ENCODE data around the gene PEX13. TPM values are rescaled to one million over a fixed set of nuclear protein-coding genes. Genes with fewer than 3 reads are reported as not detected.

The PEX13 gene
- total and polyA plus RNA-seq, 10 of the 15 experiments (the other 5 are each of a cell fraction or from before 2014, with no cell fraction given), result 2.6 to 27.6 (median 17.8) TPM

DNA sequence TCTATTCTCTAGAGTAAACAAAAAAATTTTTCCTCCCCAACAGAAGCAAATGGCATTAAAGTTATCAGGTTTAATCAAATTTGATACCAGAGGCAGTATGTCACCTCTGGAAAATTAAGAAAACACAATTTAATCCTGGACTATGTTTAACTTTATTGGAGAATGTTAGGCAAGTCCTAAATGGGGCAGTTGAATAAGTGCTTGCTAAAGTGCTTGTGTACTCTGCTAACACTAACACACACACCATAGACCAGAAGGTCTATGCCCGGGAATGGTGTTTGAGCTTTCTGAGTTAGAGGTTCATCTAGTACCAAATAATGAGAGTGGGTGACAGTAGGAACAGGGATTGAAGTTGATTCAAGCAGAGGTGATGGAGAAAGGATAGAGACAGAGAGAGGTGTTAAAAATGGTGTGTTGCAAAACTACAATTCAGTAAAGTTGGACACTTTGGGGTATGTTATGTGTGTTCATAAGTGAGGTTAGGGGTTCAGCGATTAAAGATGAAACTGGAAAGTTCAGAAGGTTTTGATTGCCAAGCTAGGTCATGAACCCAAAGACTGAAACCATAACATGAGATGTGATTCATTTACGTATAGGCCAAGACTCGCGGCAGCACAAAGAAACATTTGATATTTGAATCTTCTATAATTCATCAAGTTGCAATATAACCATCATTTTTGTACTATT lies 40.5 kb upstream of the PEX13 start (continued):
- TF ChIP-seq, protein P1, sequence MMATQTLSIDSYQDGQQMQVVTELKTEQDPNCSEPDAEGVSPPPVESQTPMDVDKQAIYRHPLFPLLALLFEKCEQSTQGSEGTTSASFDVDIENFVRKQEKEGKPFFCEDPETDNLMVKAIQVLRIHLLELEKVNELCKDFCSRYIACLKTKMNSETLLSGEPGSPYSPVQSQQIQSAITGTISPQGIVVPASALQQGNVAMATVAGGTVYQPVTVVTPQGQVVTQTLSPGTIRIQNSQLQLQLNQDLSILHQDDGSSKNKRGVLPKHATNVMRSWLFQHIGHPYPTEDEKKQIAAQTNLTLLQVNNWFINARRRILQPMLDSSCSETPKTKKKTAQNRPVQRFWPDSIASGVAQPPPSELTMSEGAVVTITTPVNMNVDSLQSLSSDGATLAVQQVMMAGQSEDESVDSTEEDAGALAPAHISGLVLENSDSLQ (IDR thresholded peaks at IDR 0.05), result peak; percentile 9; the same call in 1 of the 2 replicates
- TF ChIP-seq EP300 (IDR thresholded peaks at IDR 0.05; ENCODE audit: borderline replicate concordance in 1 of 2, control insufficient read depth in 1 of 2, low read depth in 2 of 2, low read length in 2 of 2) (0 out of 4 replicates have a peak, but pooled peaks of 1 of the 2 experiments have one; percentile 6), SP1 (IDR thresholded peaks at IDR 0.05; ENCODE audit: low read depth, low read length) (peak; percentile 25), IRF4 (IDR thresholded peaks at IDR 0.05; ENCODE audit: low read depth, low read length) (peak; percentile 70; the same call in 1 of the 2 replicates), EED (IDR thresholded peaks at IDR 0.05; ENCODE audit: low read depth) (no peak; the same call in 1 of the 2 replicates), FOXM1 (IDR thresholded peaks at IDR 0.05; ENCODE audit: low read depth, low read length) (peak; percentile 59; the same call in 1 of the 2 replicates), IKZF1 (conservative IDR thresholded peaks at IDR 0.05) (no peak), HDGF (IDR thresholded peaks at IDR 0.05) (peak; percentile 65; the same call in 1 of the 2 replicates), SREBF2 (IDR thresholded peaks at IDR 0.05; ENCODE audit: low read length) (no peak), SUPT20H (IDR thresholded peaks at IDR 0.05; ENCODE audit: borderline replicate concordance, control insufficient read depth, low read depth, low read length) (no peak), MTA3 (IDR thresholded peaks at IDR 0.05; ENCODE audit: borderline replicate concordance, low read length) (no peak; the same call in 1 of the 2 replicates), CREM (IDR thresholded peaks at IDR 0.05; ENCODE audit: low read depth) (peak; percentile 65; the same call in 1 of the 2 replicates), HDAC2 (IDR thresholded peaks at IDR 0.05) (no peak), MTA2 (IDR thresholded peaks at IDR 0.05; ENCODE audit: low read depth) (peak; percentile 53), ZNF274 (IDR thresholded peaks at IDR 0.05; ENCODE audit: insufficient read depth, insufficient read length) (no peak), HCFC1 (IDR thresholded peaks at IDR 0.05; ENCODE audit: low read length) (no peak), TCF3 (IDR thresholded peaks at IDR 0.05; ENCODE audit: borderline replicate concordance, insufficient read depth, low read depth, low read length) (no peak), JUND (IDR thresholded peaks at IDR 0.05; ENCODE audit: low read depth, low read length) (no peak), ZSCAN29 (IDR thresholded peaks at IDR 0.05) (no peak), ETV6 (conservative IDR thresholded peaks at IDR 0.05 in 1 of 2, IDR thresholded peaks at IDR 0.05 in 1 of 2; ENCODE audit: borderline replicate concordance in 1 of 2, low read depth in 1 of 2) (no peak), SMAD1 (IDR thresholded peaks at IDR 0.05; ENCODE audit: low read depth, partially characterized antibody) (no peak), ESRRA (IDR thresholded peaks at IDR 0.05; ENCODE audit: low read length) (no peak), RUNX3 (IDR thresholded peaks at IDR 0.05; ENCODE audit: low read length) (peak; percentile 81)
- TF ChIP-seq, protein P2, sequence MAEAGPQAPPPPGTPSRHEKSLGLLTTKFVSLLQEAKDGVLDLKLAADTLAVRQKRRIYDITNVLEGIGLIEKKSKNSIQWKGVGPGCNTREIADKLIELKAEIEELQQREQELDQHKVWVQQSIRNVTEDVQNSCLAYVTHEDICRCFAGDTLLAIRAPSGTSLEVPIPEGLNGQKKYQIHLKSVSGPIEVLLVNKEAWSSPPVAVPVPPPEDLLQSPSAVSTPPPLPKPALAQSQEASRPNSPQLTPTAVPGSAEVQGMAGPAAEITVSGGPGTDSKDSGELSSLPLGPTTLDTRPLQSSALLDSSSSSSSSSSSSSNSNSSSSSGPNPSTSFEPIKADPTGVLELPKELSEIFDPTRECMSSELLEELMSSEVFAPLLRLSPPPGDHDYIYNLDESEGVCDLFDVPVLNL (IDR thresholded peaks at IDR 0.05; ENCODE audit: low read depth, low read length), result no peak
- TF ChIP-seq, protein P3, sequence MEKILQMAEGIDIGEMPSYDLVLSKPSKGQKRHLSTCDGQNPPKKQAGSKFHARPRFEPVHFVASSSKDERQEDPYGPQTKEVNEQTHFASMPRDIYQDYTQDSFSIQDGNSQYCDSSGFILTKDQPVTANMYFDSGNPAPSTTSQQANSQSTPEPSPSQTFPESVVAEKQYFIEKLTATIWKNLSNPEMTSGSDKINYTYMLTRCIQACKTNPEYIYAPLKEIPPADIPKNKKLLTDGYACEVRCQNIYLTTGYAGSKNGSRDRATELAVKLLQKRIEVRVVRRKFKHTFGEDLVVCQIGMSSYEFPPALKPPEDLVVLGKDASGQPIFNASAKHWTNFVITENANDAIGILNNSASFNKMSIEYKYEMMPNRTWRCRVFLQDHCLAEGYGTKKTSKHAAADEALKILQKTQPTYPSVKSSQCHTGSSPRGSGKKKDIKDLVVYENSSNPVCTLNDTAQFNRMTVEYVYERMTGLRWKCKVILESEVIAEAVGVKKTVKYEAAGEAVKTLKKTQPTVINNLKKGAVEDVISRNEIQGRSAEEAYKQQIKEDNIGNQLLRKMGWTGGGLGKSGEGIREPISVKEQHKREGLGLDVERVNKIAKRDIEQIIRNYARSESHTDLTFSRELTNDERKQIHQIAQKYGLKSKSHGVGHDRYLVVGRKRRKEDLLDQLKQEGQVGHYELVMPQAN (conservative IDR thresholded peaks at IDR 0.05), result no peak
- TF ChIP-seq, protein P4, sequence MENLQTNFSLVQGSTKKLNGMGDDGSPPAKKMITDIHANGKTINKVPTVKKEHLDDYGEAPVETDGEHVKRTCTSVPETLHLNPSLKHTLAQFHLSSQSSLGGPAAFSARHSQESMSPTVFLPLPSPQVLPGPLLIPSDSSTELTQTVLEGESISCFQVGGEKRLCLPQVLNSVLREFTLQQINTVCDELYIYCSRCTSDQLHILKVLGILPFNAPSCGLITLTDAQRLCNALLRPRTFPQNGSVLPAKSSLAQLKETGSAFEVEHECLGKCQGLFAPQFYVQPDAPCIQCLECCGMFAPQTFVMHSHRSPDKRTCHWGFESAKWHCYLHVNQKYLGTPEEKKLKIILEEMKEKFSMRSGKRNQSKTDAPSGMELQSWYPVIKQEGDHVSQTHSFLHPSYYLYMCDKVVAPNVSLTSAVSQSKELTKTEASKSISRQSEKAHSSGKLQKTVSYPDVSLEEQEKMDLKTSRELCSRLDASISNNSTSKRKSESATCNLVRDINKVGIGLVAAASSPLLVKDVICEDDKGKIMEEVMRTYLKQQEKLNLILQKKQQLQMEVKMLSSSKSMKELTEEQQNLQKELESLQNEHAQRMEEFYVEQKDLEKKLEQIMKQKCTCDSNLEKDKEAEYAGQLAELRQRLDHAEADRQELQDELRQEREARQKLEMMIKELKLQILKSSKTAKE (IDR thresholded peaks at IDR 0.05; ENCODE audit: low read depth, poor library complexity, severe bottlenecking), result peak; percentile 62

All from GM12878 (cell line).